Raji (cell line): ENCODE measurements around the gene MICAL1.

Experiments used
- POLR2A ChIP-seq: IDR thresholded peaks from 2 replicates; pipeline ENCODE4 v1.6.1; 2011; ENCODE audit warnings: low read depth, low read length, control low read depth; ENCODE audit not compliant: insufficient read depth

The MICAL1 gene

GRCh38 chr6:109455437-109456110 lies at the start of gene MICAL1:
MICAL1 (minus strand) TSS chr6:109455772; CDS start chr6:109454196, 1,576 bp downstream.
- TF ChIP-seq POLR2A = peak; percentile 78

GRCh38 chr6:109503327-109504224 lies 48.0 kb upstream of the MICAL1 start:
- no peak for TF ChIP-seq POLR2A

- TF ChIP-seq POLR2A = no peak
These were observed 43.4 kb upstream of the MICAL1 start for GRCh38 chr6:109498936-109499335.

GRCh38 chr6:109498052-109498451 lies 42.5 kb upstream of the MICAL1 start:
- no peak for TF ChIP-seq POLR2A

- no peak for TF ChIP-seq POLR2A
These were observed 40.6 kb upstream of the MICAL1 start for GRCh38 chr6:109496036-109496772.

GRCh38 chr6:109493865-109494264 lies 38.3 kb upstream of the MICAL1 start:
- TF ChIP-seq POLR2A = no peak

GRCh38 chr6:109491207-109491938 lies 35.8 kb upstream of the MICAL1 start:
- TF ChIP-seq POLR2A = no peak

- TF ChIP-seq POLR2A = no peak
These were observed 35.1 kb upstream of the MICAL1 start for GRCh38 chr6:109490713-109491112.

- no peak for TF ChIP-seq POLR2A
These were observed 32.4 kb upstream of the MICAL1 start for GRCh38 chr6:109488001-109488400.

GRCh38 chr6:109486068-109486467 lies 30.5 kb upstream of the MICAL1 start:
- no peak for TF ChIP-seq POLR2A

- TF ChIP-seq POLR2A = no peak
These were observed 29.8 kb upstream of the MICAL1 start for GRCh38 chr6:109485266-109485935.

- no peak for TF ChIP-seq POLR2A
These were observed 28.6 kb upstream of the MICAL1 start for GRCh38 chr6:109484122-109484521.

- no peak for TF ChIP-seq POLR2A
These were observed 28.1 kb upstream of the MICAL1 start for GRCh38 chr6:109483735-109484057.
